Measurements from ENCODE around the gene SHC3.

The SHC3 gene

DNA sequence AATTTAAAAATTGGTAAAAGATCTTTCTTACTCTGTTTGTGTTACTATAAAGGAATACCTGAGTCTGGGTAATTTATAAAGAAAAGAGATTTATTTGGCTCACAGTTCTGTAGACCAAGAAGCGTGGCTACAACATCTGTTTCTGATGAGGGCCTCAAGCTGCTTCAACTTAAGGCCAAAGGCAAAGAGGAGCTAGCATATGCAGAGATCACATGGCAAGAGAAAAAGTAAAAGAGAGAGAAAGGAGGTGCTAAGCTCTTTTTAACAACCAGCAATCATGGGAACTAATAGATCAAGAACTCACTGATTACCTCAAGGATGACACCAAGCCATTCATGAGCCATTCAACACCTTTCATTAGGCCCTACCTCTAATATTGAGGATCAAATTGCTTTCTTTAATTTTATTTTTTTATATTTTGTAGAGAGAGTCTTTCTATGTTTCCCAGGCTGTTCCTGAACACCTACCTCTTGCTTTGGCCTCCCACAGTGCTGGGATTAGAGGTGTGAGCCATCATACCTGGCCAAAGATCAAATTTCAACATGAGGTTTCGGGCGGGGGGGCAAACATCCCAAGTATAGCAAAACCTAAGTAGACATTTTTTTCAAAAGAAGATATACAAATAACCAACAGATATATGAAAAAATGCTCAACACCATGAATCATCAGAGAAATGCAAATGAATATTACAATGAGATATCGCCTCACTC, 16.0 kb upstream of the SHC3 start:
- H3K27ac ChIP-seq (ENCODE audit: poor library complexity, severe bottlenecking), result no peak overlapping the region
- H3K4me1 ChIP-seq (ENCODE audit: insufficient read depth, poor library complexity, severe bottlenecking), result no peaks in the 10 kb centered on the region
- no peaks in the 10 kb centered on the region for H3K27me3 ChIP-seq (ENCODE audit: insufficient read depth, poor library complexity, severe bottlenecking)
- no peaks in the 10 kb centered on the region for H3K36me3 ChIP-seq (ENCODE audit: low read depth)
- H3K4me3 ChIP-seq (ENCODE audit: severe bottlenecking), result no peak overlapping the region
- TF ChIP-seq, protein P1, sequence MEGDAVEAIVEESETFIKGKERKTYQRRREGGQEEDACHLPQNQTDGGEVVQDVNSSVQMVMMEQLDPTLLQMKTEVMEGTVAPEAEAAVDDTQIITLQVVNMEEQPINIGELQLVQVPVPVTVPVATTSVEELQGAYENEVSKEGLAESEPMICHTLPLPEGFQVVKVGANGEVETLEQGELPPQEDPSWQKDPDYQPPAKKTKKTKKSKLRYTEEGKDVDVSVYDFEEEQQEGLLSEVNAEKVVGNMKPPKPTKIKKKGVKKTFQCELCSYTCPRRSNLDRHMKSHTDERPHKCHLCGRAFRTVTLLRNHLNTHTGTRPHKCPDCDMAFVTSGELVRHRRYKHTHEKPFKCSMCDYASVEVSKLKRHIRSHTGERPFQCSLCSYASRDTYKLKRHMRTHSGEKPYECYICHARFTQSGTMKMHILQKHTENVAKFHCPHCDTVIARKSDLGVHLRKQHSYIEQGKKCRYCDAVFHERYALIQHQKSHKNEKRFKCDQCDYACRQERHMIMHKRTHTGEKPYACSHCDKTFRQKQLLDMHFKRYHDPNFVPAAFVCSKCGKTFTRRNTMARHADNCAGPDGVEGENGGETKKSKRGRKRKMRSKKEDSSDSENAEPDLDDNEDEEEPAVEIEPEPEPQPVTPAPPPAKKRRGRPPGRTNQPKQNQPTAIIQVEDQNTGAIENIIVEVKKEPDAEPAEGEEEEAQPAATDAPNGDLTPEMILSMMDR (IDR thresholded peaks at IDR 0.05; ENCODE audit: poor library complexity, severe bottlenecking), result no peak
- ATAC-seq (ENCODE audit: low read depth) (no peak), DNase-seq (ENCODE audit: low spot score) (no peak)
- H3K9me3 ChIP-seq (ENCODE audit: severe bottlenecking), result peaks cover 6% of the 10 kb centered on the region

DNA sequence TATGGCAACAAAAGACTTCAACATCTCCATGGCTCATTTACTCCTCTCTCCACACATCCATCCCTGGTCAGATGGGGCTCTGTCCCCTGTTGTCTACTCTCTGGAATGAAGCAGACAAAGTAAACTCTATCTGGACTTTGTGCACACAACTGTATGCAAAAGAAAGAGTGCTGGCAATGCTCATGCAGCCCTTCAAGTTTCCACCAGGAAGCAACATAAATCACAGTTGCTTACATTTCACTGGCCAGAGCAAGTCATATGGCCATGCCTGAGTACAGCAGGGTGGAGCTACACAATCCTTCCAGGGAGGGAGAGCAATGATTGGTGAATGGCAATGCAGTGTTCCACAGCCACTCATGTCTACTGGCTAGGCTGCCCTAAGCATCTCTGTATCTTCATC, 12.4 kb upstream of the SHC3 start:
- no peak overlapping the region for H3K27ac ChIP-seq (ENCODE audit: poor library complexity, severe bottlenecking)
- no peak overlapping the region for H3K4me3 ChIP-seq (ENCODE audit: severe bottlenecking)
- no peak for ATAC-seq (ENCODE audit: low read depth)
- no peaks in the 10 kb centered on the region for H3K9me3 ChIP-seq (ENCODE audit: severe bottlenecking)
- TF ChIP-seq, protein P1 (IDR thresholded peaks at IDR 0.05; ENCODE audit: poor library complexity, severe bottlenecking), result no peak
- no peaks in the 10 kb centered on the region for H3K27me3 ChIP-seq (ENCODE audit: insufficient read depth, poor library complexity, severe bottlenecking)
- H3K4me1 ChIP-seq (ENCODE audit: insufficient read depth, poor library complexity, severe bottlenecking), result no peaks in the 10 kb centered on the region
- no peak for DNase-seq (ENCODE audit: low spot score)
- no peaks in the 10 kb centered on the region for H3K36me3 ChIP-seq (ENCODE audit: low read depth)

DNA sequence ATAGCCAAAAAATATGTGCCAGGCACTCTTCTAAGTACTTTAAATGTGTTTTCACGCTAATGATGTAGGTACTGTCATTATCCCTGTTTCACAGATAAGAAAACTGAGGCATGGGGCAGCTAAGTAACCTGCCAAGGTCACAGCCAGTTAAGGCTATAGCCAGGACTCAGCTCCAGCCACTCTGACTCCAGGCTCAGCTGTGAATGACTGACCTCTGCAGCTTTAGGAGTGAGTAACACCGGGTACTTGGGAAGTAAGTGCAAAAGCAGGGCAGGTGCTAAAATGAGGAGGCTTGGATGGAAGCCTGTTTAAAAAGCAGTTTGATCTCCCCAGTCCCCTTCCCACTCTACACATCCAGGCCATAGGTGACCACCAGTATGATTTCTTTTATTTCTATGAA, 10.6 kb upstream of the SHC3 start:
- no peaks in the 10 kb centered on the region for H3K4me1 ChIP-seq (ENCODE audit: insufficient read depth, poor library complexity, severe bottlenecking)
- DNase-seq (ENCODE audit: low spot score) (no peak), ATAC-seq (ENCODE audit: low read depth) (peak; percentile 49; the same call in 1 of the 3 replicates)
- no peak overlapping the region for H3K4me3 ChIP-seq (ENCODE audit: severe bottlenecking)
- TF ChIP-seq, protein P1 (IDR thresholded peaks at IDR 0.05; ENCODE audit: poor library complexity, severe bottlenecking), result no peak
- no peaks in the 10 kb centered on the region for H3K9me3 ChIP-seq (ENCODE audit: severe bottlenecking)
- H3K36me3 ChIP-seq (ENCODE audit: low read depth), result no peaks in the 10 kb centered on the region
- no peak overlapping the region for H3K27ac ChIP-seq (ENCODE audit: poor library complexity, severe bottlenecking)
- no peaks in the 10 kb centered on the region for H3K27me3 ChIP-seq (ENCODE audit: insufficient read depth, poor library complexity, severe bottlenecking)

DNA sequence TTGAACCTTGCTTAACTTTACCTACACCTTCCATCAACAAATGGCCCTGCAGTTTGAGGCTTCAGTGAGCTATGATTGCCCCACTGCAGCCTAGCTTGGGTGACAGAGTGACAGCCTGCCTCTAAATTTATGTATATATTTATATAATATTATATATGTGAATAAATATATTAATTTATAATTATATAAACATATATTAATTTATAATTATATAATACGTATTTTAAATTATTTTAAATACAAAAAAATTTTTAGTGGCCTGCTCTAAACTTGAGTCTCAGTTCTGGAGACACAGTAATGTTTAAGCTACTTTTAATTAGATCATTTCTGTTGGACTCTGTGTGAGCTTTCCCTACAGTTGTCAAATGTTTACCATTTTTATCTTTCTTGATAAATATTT, 9.3 kb upstream of the SHC3 start:
- Histone ChIP-seq H3K9me3 (ENCODE audit: severe bottlenecking) (no peaks in the 10 kb centered on the region), H3K27ac (ENCODE audit: poor library complexity, severe bottlenecking) (no peak overlapping the region), H3K27me3 (ENCODE audit: insufficient read depth, poor library complexity, severe bottlenecking) (no peaks in the 10 kb centered on the region), H3K36me3 (ENCODE audit: low read depth) (no peaks in the 10 kb centered on the region), H3K4me3 (ENCODE audit: severe bottlenecking) (no peak overlapping the region), H3K4me1 (ENCODE audit: insufficient read depth, poor library complexity, severe bottlenecking) (no peaks in the 10 kb centered on the region)
- ATAC-seq (ENCODE audit: low read depth) (no peak), DNase-seq (ENCODE audit: low spot score) (no peak)
- TF ChIP-seq, protein P1 (IDR thresholded peaks at IDR 0.05; ENCODE audit: poor library complexity, severe bottlenecking), result no peak

DNA sequence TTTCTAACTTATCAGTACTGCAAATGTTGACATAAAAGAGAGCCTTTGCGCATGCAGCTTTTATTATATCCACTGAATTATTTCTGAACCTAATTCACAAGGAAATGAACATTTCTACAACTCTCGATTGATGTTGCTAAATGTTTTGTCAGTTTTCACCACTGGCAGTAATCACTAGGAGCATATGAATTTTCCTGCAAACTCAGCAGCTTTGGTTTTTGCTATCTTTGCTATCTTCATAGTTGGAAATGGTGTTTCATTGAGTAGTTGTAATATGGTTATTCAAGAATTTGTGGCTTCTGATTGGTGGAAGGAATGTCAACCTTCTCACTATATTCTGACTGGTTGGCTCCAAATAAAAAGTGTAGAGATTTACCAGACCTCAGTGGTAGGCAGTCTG, 8.9 kb upstream of the SHC3 start:
- Histone ChIP-seq H3K4me3 (ENCODE audit: severe bottlenecking) (no peak overlapping the region), H3K27me3 (ENCODE audit: insufficient read depth, poor library complexity, severe bottlenecking) (no peaks in the 10 kb centered on the region), H3K36me3 (ENCODE audit: low read depth) (no peaks in the 10 kb centered on the region), H3K9me3 (ENCODE audit: severe bottlenecking) (no peaks in the 10 kb centered on the region), H3K27ac (ENCODE audit: poor library complexity, severe bottlenecking) (no peak overlapping the region), H3K4me1 (ENCODE audit: insufficient read depth, poor library complexity, severe bottlenecking) (no peaks in the 10 kb centered on the region)
- TF ChIP-seq, protein P1 (IDR thresholded peaks at IDR 0.05; ENCODE audit: poor library complexity, severe bottlenecking), result no peak
- DNase-seq (ENCODE audit: low spot score), result no peak
- ATAC-seq (ENCODE audit: low read depth), result no peak

Data from RWPE2 (cell line).